GM19463 (cell line): Measurements from ENCODE around the gene EPHA3.

ENCODE experiments used
- ATAC-seq: cut with Tn5 transposase; IDR thresholded peaks from one replicate; pipeline ENCODE4 v1.9.1; 2021; ENCODE audit warnings: mild to moderate bottlenecking, moderate library complexity; ENCODE audit not compliant: unreplicated experiment

EPHA3 gene

DNA sequence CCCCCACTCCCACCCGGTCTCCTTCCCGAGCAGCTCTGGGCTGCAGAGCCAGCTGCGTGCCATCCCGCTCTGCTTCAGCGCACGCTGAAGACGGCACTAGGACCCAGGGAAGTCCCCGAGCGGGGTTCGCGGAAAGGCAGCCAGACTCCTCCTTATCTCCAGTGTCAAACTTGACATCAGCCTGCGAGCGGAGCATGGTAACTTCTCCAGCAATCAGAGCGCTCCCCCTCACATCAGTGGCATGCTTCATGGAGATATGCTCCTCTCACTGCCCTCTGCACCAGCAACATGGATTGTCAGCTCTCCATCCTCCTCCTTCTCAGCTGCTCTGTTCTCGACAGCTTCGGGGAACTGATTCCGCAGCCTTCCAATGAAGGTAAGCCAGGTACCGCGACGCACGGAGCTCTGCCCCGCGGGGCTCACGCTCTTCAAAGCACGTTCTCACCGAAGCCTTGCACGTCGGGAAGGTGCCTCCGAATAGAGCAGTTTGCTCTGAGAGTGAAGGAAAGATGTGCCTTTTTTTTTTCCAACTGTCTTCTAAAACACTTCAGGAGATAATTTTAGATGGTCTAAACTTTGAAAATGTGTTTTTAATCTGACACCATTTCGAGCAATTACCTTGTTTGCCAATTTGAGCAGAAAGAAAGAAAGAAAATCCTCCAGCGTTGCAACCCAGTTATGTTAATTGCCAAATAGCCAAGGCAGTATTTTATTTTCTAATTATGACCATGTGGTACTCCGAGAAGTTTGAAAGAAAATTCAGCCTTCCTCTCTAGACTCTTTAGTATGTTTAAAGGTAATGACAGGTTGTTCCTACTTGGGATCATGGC lies at the start of gene EPHA3:
Gene EPHA3 (plus strand): TSS at position 161 of the 830 bp plus-strand sequence. CDS start 128 bp downstream, at position 289.
- peak; percentile 98 for ATAC-seq

- ATAC-seq = no peak
Measured at GRCh38 chr3:89058371-89058770, 49.0 kb upstream of the EPHA3 start.

GRCh38 chr3:89059211-89059925 lies 48.1 kb upstream of the EPHA3 start:
- ATAC-seq = no peak

DNA sequence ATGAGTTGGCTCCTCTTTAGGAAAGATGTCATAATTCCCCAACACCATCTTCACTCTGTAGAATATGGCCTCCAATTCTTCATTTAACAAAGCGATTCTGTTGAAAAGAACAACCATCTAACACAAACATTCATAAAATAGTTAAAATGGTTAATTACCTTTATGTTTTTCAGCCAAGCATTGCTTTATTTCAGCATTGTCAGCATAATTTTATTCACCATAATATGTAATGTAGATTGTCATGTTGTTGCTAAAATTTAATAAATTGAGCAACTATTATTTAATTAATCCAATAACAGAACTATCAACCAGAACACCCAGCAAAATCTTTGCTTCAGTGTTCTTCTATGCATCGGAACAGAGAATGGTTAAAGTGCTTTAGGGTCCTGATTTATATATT lies 46.2 kb upstream of the EPHA3 start:
- ATAC-seq = no peak

- ATAC-seq = no peak
Measured at GRCh38 chr3:89067736-89068135, 39.7 kb upstream of the EPHA3 start.

DNA sequence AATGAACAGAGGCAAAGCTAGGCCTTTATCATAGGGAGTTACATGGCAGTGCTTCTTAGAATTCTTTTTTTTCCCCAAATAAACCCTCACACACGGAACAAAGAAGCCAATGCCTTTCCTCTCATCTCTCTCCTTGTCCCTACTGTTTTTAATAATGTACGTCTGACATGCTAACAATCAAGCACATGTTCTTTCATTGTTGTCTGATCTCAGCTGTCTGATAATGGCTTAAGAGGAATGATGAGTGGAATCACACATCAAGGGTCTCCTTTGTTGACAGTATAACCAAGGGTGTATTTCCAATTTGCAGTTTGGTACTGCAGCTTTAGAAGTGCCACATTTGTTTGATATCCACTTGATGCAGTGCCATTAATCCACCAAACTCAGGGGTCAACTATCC lies 34.8 kb upstream of the EPHA3 start:
- no peak for ATAC-seq

DNA sequence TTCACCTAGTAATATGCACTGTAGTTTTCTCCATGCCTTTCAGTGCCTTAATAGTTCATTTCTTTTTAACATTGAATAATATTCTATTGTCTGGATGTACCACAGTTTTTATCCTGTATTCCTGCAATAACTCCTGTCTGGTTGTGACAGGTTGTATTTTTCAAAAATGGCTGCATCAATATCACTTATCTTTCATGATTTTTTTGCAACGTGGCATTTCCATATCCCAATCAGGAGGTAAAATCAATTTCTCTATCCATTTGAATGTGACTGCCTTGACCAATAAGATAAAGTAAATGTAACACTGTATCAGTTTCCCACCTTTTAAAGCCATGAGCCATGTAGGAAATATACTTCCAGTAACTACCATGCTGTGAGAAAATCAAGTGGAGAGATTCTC lies 27.5 kb upstream of the EPHA3 start:
- no peak for ATAC-seq

DNA sequence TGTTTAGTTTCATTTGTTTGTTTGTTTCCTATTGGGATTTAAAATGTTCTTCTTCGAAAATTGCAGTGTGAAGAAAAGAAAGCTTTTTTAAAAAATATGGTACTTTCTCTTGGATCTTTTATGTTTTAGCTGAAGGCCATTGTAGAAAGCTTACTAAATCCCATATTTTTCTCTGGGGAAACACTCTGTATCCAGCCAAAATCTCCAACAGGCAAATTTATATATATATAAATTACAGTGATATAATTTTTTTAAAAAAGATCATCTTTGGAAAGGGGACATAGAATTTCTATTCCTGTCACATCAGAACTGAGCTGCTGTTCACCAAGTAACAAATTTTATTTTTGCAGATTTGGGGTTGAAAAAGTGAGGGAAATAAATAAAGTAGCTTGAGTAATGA lies 19.6 kb upstream of the EPHA3 start:
- no peak for ATAC-seq

DNA sequence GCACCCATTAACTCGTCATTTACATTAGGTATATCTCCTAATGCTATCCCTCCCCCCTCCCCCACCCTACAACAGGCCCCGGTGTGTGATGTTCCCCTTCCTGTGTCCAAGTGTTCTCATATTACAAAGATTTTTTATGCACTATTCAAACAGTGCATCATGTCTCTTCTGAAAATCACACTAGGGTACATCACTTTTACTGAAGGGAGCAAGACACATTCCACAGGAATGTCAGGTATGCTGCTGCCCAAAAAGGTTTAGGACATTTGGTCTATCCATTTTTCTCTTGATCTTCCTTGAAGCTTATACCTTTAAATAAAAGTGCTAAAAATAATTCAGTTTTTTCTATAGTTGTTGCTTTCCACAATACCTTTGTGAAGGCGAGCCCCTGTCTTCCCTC lies 9.2 kb upstream of the EPHA3 start:
- ATAC-seq = no peak

- peak; percentile 98 for ATAC-seq
Measured at GRCh38 chr3:89098964-89099585, 8.3 kb upstream of the EPHA3 start.

GRCh38 chr3:89101251-89101650 lies 6.2 kb upstream of the EPHA3 start:
- no peak for ATAC-seq

- no peak for ATAC-seq
Measured at GRCh38 chr3:89101921-89102320, 5.5 kb upstream of the EPHA3 start.

DNA sequence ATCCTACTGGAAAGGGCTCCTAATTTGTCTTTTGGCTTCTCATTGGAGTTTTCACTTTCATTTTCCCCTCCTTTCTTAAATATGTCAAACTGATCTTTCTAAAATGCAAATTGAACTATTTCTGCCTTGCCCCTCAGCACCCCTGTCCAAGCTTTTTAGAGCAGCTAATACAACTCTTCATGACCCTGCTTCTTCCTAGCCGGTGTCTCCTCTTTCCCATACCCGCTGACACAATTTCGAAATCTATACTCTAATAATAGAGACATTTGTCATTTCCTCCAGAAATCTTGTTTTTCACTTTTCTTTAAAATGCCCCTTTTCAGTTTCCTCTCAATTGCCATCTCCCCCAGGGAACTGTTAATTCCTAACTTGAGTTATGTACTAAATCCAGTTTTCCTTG lies 2.9 kb upstream of the EPHA3 start:
- no peak for ATAC-seq

GRCh38 chr3:89105503-89105902 lies 1.9 kb upstream of the EPHA3 start:
- no peak for ATAC-seq

DNA sequence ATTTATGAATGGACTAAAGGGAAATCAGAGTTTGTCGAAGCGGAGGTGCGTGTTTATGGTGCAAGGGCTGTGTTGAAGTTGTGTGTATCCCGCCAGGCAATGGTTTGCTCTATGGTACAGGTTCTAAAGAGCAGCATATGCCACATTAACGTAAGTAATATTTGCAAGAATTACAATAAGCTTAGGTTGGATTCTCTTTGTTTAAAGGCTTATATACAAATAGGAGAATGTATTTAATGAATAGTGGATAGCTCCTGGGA lies 800 bp downstream of the EPHA3 start:
- ATAC-seq = no peak

DNA sequence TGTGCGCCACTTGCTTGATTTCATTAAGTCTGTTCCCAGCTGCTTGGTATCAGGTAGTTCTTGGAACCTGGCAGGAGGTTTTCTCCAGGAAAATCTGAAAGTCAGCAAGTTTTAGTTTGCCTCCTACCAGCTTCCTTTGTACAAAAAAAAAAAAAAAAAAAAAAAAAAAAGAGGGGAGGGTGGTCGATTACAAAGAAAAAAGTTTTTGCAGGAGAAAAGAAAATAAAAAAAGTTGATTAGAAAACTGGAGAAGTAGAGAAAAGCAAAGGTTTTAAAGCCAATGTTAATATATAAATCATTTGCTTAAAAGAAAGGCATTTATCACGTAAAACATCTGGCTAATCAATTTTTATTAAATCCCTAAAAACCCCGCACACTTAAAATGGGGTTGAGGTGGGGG lies 5.9 kb downstream of the EPHA3 start:
- ATAC-seq = no peak

GRCh38 chr3:89113893-89114840 lies 6.7 kb downstream of the EPHA3 start:
- ATAC-seq = peak; percentile 93

- no peak for ATAC-seq
Measured at GRCh38 chr3:89114841-89115223, 7.4 kb downstream of the EPHA3 start.

GRCh38 chr3:89116476-89116875 lies 9.1 kb downstream of the EPHA3 start:
- ATAC-seq = no peak

DNA sequence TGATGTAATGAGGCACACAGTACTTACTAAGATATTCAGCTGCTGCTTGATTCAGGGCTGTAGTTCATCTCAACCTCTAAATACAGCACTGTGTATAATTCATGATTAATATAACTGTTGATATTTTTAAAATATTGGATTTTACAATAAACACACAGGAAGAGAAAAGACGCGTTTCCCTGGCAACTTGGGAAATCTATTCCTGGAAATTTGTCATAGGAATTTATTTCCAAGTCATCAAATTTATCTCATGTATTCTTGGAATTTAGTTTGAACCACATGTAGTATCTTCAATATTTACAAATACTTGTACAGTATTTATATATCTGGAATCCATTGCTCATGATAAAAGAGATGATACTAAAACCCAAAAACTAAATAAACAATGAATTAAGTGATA lies 30.6 kb downstream of the EPHA3 start:
- no peak for ATAC-seq

GRCh38 chr3:89139870-89140269 lies 32.4 kb downstream of the EPHA3 start:
- ATAC-seq = no peak
